ENCODE data around the gene IL4R.

DNA sequence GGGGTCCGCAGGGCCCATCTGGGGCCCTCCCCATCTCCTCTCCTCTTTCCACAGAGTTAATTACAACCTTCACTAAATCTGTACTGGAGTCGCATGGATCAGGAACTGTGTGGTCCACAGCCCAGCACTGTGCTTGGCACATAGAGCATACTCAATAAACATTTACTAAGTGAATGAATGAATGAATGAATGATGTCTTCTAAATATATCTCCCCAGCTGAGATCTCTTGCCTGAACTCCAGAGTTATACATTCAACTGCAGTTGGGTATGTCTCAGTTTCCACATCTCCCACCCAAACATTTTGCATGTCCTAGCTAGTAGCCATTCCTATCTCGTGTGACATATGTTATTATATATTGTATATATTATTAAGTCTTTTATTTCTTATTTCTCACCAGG is 59.5 kb downstream of the IL4R start:
- TF ChIP-seq, protein P1, sequence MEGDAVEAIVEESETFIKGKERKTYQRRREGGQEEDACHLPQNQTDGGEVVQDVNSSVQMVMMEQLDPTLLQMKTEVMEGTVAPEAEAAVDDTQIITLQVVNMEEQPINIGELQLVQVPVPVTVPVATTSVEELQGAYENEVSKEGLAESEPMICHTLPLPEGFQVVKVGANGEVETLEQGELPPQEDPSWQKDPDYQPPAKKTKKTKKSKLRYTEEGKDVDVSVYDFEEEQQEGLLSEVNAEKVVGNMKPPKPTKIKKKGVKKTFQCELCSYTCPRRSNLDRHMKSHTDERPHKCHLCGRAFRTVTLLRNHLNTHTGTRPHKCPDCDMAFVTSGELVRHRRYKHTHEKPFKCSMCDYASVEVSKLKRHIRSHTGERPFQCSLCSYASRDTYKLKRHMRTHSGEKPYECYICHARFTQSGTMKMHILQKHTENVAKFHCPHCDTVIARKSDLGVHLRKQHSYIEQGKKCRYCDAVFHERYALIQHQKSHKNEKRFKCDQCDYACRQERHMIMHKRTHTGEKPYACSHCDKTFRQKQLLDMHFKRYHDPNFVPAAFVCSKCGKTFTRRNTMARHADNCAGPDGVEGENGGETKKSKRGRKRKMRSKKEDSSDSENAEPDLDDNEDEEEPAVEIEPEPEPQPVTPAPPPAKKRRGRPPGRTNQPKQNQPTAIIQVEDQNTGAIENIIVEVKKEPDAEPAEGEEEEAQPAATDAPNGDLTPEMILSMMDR (IDR thresholded peaks at IDR 0.05), result no peak
- TF ChIP-seq POLR2A (IDR thresholded peaks at IDR 0.05) (no peak), POLR2AphosphoS5 (IDR thresholded peaks at IDR 0.05) (no peak)
